Neural cell (in vitro differentiated cells): Measurements from ENCODE around the gene ENO2.

Source experiments
- EP300 ChIP-seq: fragments of 450-650 bp; conservative IDR thresholded peaks from 2 replicates; pipeline ENCODE4 v1.6.1; 2014; ENCODE audit warnings: antibody characterized with exemption, mild to moderate bottlenecking, moderate library complexity; ENCODE audit not compliant: poor library complexity, severe bottlenecking
- EZH2 ChIP-seq: fragments of 200-600, 300-800 bp; shearing (Covaris generic), sonication (generic); IDR thresholded peaks from 2 replicates; pipeline ENCODE4 v1.6.1; 2014; ENCODE audit warnings: antibody characterized with exemption, low read length, borderline replicate concordance, mild to moderate bottlenecking; ENCODE audit not compliant: insufficient read depth, poor library complexity, severe bottlenecking
- POLR2AphosphoS5 ChIP-seq: IDR thresholded peaks from 2 replicates; pipeline ENCODE4 v1.6.1; 2012
- RAD21 ChIP-seq: fragments of 450-650 bp; conservative IDR thresholded peaks from 2 replicates; pipeline ENCODE4 v1.6.1; 2014; ENCODE audit warnings: antibody characterized with exemption, mild to moderate bottlenecking, moderate library complexity
- TAF1 ChIP-seq: IDR thresholded peaks from 2 replicates; pipeline ENCODE4 v1.6.1; 2012; ENCODE audit warnings: low read depth
- TF ChIP-seq, protein P1 (sequence below): fragments of 450-650 bp; IDR thresholded peaks from 2 replicates; pipeline ENCODE4 v1.5.1; 2014; ENCODE audit warnings: antibody characterized with exemption, mild to moderate bottlenecking, moderate library complexity; ENCODE audit not compliant: poor library complexity, severe bottlenecking
- TF ChIP-seq, protein P2 (sequence below): IDR thresholded peaks from 2 replicates; pipeline ENCODE4 v1.6.1; 2012; ENCODE audit warnings: borderline replicate concordance

DNA sequence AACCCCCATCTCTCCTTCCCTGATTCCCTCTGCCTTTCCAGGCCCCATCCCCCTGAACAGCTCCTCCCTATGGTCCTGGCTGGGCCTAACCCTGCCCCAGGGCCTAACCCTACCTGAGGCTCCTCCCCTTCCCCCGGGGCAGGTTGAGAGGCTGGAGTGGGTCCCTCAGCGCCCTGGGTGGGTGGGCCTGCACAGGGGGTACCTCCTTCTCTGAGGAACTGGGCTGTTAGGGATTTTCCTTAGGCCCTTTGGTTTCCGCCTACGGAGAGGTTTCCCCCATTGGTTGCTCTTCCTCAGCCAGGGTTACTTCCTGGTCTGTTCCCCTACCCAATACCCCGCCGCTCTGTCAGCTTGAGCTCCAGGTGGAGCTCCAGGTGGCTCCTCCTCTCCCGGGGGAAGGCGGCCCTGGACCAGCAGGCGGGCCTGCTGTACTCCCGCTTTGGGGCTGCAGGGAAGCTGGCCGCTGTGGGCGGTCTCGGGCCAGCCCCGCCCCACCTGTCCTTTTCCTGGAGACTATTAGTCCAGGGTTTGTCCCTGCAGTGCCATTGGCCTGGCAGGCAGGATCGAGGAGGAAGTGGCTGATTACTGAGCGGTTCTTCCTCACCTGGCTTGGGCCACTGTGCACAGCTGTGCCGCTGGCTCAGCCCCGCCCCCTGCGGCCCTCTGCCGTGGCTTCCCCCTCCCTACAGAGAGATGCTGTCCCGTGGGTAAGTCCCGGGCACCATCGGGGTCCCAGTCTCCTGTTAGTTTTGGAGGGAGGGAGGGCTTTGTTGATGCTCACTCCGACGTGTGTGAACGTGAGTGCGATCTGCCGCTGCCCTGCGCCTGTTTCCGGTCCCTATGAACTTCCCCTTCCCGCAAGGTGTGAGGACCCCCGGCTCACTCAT, 31.9 kb downstream of the ENO2 start:
- TF ChIP-seq, protein P1, sequence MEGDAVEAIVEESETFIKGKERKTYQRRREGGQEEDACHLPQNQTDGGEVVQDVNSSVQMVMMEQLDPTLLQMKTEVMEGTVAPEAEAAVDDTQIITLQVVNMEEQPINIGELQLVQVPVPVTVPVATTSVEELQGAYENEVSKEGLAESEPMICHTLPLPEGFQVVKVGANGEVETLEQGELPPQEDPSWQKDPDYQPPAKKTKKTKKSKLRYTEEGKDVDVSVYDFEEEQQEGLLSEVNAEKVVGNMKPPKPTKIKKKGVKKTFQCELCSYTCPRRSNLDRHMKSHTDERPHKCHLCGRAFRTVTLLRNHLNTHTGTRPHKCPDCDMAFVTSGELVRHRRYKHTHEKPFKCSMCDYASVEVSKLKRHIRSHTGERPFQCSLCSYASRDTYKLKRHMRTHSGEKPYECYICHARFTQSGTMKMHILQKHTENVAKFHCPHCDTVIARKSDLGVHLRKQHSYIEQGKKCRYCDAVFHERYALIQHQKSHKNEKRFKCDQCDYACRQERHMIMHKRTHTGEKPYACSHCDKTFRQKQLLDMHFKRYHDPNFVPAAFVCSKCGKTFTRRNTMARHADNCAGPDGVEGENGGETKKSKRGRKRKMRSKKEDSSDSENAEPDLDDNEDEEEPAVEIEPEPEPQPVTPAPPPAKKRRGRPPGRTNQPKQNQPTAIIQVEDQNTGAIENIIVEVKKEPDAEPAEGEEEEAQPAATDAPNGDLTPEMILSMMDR, result no peak
- TF ChIP-seq POLR2AphosphoS5 (no peak), EP300 (no peak), EZH2 (no peak), RAD21 (no peak), TAF1 (no peak)
- TF ChIP-seq, protein P2, sequence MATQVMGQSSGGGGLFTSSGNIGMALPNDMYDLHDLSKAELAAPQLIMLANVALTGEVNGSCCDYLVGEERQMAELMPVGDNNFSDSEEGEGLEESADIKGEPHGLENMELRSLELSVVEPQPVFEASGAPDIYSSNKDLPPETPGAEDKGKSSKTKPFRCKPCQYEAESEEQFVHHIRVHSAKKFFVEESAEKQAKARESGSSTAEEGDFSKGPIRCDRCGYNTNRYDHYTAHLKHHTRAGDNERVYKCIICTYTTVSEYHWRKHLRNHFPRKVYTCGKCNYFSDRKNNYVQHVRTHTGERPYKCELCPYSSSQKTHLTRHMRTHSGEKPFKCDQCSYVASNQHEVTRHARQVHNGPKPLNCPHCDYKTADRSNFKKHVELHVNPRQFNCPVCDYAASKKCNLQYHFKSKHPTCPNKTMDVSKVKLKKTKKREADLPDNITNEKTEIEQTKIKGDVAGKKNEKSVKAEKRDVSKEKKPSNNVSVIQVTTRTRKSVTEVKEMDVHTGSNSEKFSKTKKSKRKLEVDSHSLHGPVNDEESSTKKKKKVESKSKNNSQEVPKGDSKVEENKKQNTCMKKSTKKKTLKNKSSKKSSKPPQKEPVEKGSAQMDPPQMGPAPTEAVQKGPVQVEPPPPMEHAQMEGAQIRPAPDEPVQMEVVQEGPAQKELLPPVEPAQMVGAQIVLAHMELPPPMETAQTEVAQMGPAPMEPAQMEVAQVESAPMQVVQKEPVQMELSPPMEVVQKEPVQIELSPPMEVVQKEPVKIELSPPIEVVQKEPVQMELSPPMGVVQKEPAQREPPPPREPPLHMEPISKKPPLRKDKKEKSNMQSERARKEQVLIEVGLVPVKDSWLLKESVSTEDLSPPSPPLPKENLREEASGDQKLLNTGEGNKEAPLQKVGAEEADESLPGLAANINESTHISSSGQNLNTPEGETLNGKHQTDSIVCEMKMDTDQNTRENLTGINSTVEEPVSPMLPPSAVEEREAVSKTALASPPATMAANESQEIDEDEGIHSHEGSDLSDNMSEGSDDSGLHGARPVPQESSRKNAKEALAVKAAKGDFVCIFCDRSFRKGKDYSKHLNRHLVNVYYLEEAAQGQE, result no peak
